ENCODE results near the gene ABHD17B.

- TF ChIP-seq CTCF (IDR thresholded peaks at IDR 0.05) (no peak), POLR2A (IDR thresholded peaks at IDR 0.05) (no peak)
Measured at GRCh38 chr9:71921190-71921814, 10.3 kb upstream of the ABHD17B start.
